ENCODE results near the gene SLC19A3. TPM values are rescaled to one million over a fixed set of nuclear protein-coding genes. Genes with fewer than 3 reads are reported as not detected.

SLC19A3 gene
- total and polyA plus RNA-seq, 2 experiments from 2014 or later = 3.5 to 9.1 TPM

DNA sequence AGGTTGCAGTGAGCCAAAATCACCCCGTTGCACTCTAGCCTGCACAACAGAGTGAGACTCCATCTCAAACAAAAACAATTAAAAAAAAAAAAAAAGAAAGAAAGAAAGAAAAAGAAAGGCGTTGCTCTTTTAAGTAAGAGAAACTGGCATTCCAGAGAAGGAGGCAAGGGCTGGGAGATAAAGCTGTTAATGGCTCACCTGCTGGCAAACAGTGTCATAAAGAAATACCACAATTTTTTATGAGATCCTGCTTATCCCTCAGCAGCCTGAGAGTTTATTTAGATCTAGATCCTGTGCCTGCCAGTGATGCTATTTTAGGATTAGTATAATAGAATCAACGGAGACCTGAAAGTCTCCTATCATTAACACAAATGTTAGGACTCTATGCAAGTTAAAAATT, 16.3 kb downstream of the SLC19A3 start (continued):
- TF ChIP-seq, protein P1, sequence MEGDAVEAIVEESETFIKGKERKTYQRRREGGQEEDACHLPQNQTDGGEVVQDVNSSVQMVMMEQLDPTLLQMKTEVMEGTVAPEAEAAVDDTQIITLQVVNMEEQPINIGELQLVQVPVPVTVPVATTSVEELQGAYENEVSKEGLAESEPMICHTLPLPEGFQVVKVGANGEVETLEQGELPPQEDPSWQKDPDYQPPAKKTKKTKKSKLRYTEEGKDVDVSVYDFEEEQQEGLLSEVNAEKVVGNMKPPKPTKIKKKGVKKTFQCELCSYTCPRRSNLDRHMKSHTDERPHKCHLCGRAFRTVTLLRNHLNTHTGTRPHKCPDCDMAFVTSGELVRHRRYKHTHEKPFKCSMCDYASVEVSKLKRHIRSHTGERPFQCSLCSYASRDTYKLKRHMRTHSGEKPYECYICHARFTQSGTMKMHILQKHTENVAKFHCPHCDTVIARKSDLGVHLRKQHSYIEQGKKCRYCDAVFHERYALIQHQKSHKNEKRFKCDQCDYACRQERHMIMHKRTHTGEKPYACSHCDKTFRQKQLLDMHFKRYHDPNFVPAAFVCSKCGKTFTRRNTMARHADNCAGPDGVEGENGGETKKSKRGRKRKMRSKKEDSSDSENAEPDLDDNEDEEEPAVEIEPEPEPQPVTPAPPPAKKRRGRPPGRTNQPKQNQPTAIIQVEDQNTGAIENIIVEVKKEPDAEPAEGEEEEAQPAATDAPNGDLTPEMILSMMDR (conservative IDR thresholded peaks at IDR 0.05; ENCODE audit: low read depth in 2 of 2) = no peak
- TF ChIP-seq CREB1 (CRISPR knock-in tag; IDR thresholded peaks at IDR 0.05; ENCODE audit: low read depth) = no peak

DNA sequence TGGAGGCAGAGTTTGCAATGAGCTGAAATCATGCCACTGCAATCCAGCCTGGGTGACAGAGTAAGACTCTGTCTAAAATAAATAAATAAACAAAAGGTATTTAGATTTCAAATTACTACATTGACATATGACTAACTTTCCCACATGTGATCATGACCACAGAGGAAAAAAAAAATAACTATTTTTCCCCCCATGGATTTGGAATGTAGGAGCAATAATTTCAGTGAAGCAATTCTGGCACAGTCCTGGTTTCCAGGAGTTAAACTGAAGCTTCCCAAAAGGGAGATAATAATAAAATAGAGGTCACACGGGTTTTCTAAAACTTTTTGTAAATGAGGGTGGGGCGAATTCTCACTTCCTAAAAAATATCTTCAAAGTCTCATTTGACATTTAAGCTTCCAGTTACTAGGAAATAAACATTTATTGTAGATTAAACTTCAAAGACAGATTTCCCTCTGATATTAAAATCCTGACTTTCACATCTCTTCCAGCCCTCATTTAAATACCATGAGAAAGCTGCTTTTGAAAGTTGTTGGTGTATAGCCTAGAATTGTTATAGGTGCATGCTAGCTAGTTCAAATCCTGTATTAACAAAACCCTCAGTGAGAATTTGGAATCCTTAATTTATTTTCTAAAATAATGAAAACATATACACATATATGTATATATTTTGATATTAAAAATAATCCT, 20.7 kb downstream of the SLC19A3 start:
- no peak overlapping the region for H3K27ac Mint-ChIP-seq
- no peaks in the 10 kb centered on the region for H3K4me1 ChIP-seq (ENCODE audit: insufficient read depth)
- H3K27me3 ChIP-seq (ENCODE audit: insufficient read depth) = no peaks in the 10 kb centered on the region
- peaks cover 12% of the 10 kb centered on the region; the same call in 2 of the 3 replicates for H3K36me3 Mint-ChIP-seq (ENCODE audit: low read depth)
- DNase-seq (ENCODE audit: low spot score) (no peak), ATAC-seq (no peak)
- H3K27ac ChIP-seq (ENCODE audit: low read depth) = no peak overlapping the region
- H3K4me2 ChIP-seq = no peak overlapping the region
- peaks cover 3% of the 10 kb centered on the region; the same call in 1 of the 2 replicates for H3K9me2 ChIP-seq (ENCODE audit: insufficient read depth)
- H4K20me1 ChIP-seq (replicated peaks; ENCODE audit: insufficient read depth) = no peaks in the 10 kb centered on the region
- H3K9me3 Mint-ChIP-seq = no peaks in the 10 kb centered on the region; the same call in 1 of the 3 replicates
- no peak overlapping the region for H2AFZ ChIP-seq
- H3K36me3 ChIP-seq (ENCODE audit: insufficient read depth) = no peaks in the 10 kb centered on the region
- H3K4me3 ChIP-seq = no peak overlapping the region
- no peaks in the 10 kb centered on the region for H3K79me2 ChIP-seq (replicated peaks; ENCODE audit: insufficient read depth)
- H3K4me1 Mint-ChIP-seq = no peaks in the 10 kb centered on the region
- no peak overlapping the region for H3K4me3 Mint-ChIP-seq
- H3K27me3 Mint-ChIP-seq (ENCODE audit: insufficient read depth, low read depth, poor library complexity) = no peaks in the 10 kb centered on the region
- no peaks in the 10 kb centered on the region for H3F3A ChIP-seq (replicated peaks; ENCODE audit: low read depth)
- TF ChIP-seq, protein P2, sequence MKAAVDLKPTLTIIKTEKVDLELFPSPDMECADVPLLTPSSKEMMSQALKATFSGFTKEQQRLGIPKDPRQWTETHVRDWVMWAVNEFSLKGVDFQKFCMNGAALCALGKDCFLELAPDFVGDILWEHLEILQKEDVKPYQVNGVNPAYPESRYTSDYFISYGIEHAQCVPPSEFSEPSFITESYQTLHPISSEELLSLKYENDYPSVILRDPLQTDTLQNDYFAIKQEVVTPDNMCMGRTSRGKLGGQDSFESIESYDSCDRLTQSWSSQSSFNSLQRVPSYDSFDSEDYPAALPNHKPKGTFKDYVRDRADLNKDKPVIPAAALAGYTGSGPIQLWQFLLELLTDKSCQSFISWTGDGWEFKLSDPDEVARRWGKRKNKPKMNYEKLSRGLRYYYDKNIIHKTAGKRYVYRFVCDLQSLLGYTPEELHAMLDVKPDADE (IDR thresholded peaks at IDR 0.05) = no peak
- TF ChIP-seq, protein P3, sequence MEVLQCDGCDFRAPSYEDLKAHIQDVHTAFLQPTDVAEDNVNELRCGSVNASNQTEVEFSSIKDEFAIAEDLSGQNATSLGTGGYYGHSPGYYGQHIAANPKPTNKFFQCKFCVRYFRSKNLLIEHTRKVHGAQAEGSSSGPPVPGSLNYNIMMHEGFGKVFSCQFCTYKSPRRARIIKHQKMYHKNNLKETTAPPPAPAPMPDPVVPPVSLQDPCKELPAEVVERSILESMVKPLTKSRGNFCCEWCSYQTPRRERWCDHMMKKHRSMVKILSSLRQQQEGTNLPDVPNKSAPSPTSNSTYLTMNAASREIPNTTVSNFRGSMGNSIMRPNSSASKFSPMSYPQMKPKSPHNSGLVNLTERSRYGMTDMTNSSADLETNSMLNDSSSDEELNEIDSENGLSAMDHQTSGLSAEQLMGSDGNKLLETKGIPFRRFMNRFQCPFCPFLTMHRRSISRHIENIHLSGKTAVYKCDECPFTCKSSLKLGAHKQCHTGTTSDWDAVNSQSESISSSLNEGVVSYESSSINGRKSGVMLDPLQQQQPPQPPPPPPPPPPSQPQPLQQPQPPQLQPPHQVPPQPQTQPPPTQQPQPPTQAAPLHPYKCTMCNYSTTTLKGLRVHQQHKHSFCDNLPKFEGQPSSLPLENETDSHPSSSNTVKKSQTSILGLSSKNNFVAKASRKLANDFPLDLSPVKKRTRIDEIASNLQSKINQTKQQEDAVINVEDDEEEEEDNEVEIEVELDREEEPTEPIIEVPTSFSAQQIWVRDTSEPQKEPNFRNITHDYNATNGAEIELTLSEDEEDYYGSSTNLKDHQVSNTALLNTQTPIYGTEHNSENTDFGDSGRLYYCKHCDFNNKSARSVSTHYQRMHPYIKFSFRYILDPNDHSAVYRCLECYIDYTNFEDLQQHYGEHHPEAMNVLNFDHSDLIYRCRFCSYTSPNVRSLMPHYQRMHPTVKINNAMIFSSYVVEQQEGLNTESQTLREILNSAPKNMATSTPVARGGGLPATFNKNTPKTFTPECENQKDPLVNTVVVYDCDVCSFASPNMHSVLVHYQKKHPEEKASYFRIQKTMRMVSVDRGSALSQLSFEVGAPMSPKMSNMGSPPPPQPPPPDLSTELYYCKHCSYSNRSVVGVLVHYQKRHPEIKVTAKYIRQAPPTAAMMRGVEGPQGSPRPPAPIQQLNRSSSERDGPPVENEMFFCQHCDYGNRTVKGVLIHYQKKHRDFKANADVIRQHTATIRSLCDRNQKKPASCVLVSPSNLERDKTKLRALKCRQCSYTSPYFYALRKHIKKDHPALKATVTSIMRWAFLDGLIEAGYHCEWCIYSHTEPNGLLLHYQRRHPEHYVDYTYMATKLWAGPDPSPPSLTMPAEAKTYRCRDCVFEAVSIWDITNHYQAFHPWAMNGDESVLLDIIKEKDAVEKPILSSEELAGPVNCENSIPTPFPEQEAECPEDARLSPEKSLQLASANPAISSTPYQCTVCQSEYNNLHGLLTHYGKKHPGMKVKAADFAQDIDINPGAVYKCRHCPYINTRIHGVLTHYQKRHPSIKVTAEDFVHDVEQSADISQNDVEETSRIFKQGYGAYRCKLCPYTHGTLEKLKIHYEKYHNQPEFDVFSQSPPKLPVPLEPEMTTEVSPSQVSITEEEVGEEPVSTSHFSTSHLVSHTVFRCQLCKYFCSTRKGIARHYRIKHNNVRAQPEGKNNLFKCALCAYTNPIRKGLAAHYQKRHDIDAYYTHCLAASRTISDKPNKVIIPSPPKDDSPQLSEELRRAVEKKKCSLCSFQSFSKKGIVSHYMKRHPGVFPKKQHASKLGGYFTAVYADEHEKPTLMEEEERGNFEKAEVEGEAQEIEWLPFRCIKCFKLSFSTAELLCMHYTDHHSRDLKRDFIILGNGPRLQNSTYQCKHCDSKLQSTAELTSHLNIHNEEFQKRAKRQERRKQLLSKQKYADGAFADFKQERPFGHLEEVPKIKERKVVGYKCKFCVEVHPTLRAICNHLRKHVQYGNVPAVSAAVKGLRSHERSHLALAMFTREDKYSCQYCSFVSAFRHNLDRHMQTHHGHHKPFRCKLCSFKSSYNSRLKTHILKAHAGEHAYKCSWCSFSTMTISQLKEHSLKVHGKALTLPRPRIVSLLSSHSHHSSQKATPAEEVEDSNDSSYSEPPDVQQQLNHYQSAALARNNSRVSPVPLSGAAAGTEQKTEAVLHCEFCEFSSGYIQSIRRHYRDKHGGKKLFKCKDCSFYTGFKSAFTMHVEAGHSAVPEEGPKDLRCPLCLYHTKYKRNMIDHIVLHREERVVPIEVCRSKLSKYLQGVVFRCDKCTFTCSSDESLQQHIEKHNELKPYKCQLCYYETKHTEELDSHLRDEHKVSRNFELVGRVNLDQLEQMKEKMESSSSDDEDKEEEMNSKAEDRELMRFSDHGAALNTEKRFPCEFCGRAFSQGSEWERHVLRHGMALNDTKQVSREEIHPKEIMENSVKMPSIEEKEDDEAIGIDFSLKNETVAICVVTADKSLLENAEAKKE (CRISPR knock-in tag; IDR thresholded peaks at IDR 0.05) = no peak
- no peak for TF ChIP-seq NANOG (IDR thresholded peaks at IDR 0.05; ENCODE audit: borderline replicate concordance)
- TF ChIP-seq STAT1 (IDR thresholded peaks at IDR 0.05; ENCODE audit: unreplicated experiment) = no peak
- TF ChIP-seq ZNF331 (CRISPR knock-in tag; IDR thresholded peaks at IDR 0.05; ENCODE audit: low read depth) = no peak
- no peak for TF ChIP-seq ZNF114 (CRISPR knock-in tag; IDR thresholded peaks at IDR 0.05)
- TF ChIP-seq JUNB (IDR thresholded peaks at IDR 0.05; ENCODE audit: unreplicated experiment) = no peak
- no peak for TF ChIP-seq CREB1 (CRISPR knock-in tag; IDR thresholded peaks at IDR 0.05; ENCODE audit: low read depth)
- no peak for TF ChIP-seq POLR2AphosphoS5 (IDR thresholded peaks at IDR 0.05; ENCODE audit: low read depth)
- TF ChIP-seq, protein P4, sequence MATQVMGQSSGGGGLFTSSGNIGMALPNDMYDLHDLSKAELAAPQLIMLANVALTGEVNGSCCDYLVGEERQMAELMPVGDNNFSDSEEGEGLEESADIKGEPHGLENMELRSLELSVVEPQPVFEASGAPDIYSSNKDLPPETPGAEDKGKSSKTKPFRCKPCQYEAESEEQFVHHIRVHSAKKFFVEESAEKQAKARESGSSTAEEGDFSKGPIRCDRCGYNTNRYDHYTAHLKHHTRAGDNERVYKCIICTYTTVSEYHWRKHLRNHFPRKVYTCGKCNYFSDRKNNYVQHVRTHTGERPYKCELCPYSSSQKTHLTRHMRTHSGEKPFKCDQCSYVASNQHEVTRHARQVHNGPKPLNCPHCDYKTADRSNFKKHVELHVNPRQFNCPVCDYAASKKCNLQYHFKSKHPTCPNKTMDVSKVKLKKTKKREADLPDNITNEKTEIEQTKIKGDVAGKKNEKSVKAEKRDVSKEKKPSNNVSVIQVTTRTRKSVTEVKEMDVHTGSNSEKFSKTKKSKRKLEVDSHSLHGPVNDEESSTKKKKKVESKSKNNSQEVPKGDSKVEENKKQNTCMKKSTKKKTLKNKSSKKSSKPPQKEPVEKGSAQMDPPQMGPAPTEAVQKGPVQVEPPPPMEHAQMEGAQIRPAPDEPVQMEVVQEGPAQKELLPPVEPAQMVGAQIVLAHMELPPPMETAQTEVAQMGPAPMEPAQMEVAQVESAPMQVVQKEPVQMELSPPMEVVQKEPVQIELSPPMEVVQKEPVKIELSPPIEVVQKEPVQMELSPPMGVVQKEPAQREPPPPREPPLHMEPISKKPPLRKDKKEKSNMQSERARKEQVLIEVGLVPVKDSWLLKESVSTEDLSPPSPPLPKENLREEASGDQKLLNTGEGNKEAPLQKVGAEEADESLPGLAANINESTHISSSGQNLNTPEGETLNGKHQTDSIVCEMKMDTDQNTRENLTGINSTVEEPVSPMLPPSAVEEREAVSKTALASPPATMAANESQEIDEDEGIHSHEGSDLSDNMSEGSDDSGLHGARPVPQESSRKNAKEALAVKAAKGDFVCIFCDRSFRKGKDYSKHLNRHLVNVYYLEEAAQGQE (IDR thresholded peaks at IDR 0.05; ENCODE audit: unreplicated experiment) = no peak
- no peak for TF ChIP-seq EZH2 (IDR thresholded peaks at IDR 0.05; ENCODE audit: low read depth, unreplicated experiment)
